Mucosa of stomach (tissue), 1 donor: ENCODE measurements around the gene ADGRD1.

Experiments
- H3K27me3 ChIP-seq: one replicate; pipeline ENCODE4 v1.7.0; 2013; ENCODE audit warnings: mild to moderate bottlenecking, low read length; ENCODE audit not compliant: control insufficient read depth, insufficient read depth
- H3K36me3 ChIP-seq: one replicate; pipeline ENCODE4 v1.7.0; 2013; ENCODE audit warnings: low read length; ENCODE audit not compliant: control insufficient read depth, insufficient read depth
- H3K4me1 ChIP-seq: one replicate; pipeline ENCODE4 v1.7.0; 2013; ENCODE audit warnings: mild to moderate bottlenecking, low read length; ENCODE audit not compliant: control insufficient read depth, insufficient read depth
- H3K4me3 ChIP-seq: one replicate; pipeline ENCODE4 v1.7.0; 2013; ENCODE audit warnings: low read length
- H3K9ac ChIP-seq: one replicate; pipeline ENCODE4 v1.7.0; 2013; ENCODE audit warnings: mild to moderate bottlenecking, low read length, moderate library complexity
- H3K9me3 ChIP-seq: one replicate; pipeline ENCODE4 v1.7.0; 2013; ENCODE audit warnings: mild to moderate bottlenecking, low read length, moderate library complexity; ENCODE audit not compliant: control insufficient read depth
- donor health status: Pancreatic carcinoma.

Gene ADGRD1

DNA sequence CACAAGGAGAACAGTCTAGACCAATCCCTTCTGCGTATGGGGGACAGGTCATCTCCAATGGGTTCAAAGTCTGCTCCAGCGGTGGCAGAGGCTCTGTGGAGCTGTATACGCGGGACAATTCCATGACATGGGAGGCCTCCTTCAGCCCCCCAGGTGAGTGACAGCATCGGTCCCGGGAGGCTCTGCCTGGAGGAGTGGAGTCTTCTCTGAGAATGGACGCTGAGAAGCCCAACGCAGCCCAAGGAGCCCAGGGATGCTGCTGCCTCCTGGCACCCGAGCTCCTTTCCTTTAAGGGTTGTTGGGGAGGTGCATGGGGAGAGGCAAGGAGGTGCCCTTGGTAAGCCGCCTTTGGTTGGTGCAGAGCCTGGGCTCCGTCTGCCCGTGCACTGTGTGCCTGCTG lies 28.2 kb downstream of the ADGRD1 start:
- no peak overlapping the region for H3K4me3 ChIP-seq
- no peaks in the 10 kb centered on the region for H3K9me3 ChIP-seq
- no peak overlapping the region for H3K9ac ChIP-seq
- H3K27me3 ChIP-seq: no peaks in the 10 kb centered on the region
- no peaks in the 10 kb centered on the region for H3K36me3 ChIP-seq
- H3K4me1 ChIP-seq: no peaks in the 10 kb centered on the region

DNA sequence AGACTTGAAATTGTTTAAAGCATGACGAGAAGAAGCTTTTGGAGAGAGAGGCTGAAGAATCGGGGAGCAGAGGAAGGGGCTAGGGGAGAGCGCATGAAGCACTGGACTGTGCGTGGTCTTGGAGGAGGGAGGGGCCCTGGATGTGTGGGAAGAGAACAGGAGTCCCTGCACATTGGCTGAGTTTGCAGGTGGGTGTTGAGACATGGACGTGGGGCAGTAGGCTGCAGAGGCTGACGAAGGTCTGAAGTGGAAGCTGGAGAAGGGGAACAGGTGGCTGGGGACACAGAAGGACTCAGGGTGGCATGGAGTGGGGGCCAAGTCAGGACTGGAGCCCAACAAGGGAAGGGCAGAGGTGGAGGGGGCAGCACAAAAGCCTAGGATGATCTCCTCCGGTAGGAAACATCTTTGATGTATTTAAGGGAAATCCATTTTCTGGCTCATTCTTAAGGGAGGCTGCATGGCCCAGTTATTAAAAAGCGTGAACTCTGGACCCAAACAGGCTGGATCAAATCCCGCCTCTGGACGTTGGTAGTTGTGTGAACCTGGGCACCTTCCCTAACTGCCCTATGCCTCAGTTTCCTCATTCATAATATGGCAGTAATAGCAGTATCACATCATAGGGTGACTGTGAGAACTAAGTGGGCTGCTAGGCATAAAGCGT lies 29.0 kb downstream of the ADGRD1 start:
- Histone ChIP-seq H3K9ac (no peak overlapping the region), H3K27me3 (no peaks in the 10 kb centered on the region), H3K36me3 (no peaks in the 10 kb centered on the region), H3K4me1 (no peaks in the 10 kb centered on the region), H3K9me3 (no peaks in the 10 kb centered on the region), H3K4me3 (no peak overlapping the region)

DNA sequence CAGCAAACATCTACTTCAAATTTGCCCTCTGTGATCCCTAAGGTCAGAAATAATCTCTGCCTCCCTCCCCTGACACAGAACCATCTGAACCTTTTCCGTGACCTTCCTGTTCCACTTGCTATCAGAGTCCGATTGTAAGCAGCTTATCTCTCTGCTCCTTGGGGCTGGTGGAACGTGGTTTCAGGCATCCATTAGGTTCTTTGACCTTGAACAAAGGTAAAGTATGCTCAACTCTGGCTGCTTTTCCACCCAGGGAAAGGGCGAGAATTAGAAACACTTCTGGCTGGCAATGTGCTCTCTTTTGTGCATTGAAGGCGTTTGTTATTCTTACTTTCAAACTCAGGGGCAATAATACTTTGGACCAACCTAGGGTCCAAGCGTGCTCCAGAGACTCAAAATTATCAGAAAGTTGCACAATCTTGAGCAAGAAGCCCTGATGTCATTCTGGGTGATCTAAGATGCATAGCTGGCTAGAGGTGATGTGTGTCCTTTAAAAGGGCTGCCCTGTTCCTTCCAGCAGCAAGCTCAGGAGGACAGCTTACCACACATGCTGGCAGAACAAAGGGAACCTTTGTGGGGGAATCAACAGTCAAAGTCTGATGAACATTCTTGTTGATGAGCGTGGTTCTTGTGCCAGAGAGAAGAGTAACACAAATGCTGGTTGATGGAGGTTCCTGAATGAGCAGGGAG lies 29.8 kb downstream of the ADGRD1 start:
- Histone ChIP-seq H3K9ac (no peak overlapping the region), H3K4me1 (no peaks in the 10 kb centered on the region), H3K4me3 (no peak overlapping the region), H3K36me3 (no peaks in the 10 kb centered on the region), H3K9me3 (no peaks in the 10 kb centered on the region), H3K27me3 (no peaks in the 10 kb centered on the region)

DNA sequence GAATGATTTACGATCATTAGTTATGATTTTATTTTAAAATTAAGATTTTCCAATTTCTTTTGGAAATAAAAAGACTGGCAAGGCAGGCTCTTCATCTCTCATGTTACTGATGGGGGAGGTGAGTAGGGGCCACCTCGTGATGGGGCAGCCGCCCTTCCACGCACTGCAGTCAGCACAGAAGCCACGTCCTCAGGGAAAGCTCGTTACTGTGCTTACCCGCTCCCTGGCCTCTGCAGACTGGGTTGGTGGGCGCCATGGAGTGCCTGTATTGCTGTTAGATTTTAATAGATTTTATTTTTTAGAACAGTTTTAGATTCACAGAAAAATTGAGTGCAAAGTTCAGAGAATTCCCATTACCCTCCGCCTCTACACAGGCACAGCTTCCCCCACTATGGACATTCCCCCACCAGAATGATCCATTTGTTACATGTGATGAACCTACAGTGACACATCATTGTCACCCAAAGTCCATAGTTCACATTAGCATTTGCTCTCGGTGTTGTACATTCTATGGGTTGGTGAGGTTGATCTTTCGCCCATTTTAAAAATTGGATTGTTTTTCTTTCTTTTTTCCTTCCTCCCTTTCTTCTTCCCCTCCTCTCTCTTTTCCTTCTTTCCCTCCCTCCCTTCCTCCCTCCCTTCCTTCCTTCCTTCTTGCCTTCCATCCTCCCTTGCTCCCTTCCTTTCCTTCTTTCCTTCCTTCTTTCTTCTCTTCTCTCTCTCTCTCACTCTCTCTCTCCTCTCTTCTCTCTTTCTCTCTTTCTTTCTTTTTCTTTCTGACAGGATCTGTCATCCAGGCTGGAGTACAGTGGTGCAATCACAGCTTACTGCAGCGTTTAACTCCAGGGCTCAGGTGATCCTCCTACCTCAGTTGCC lies 30.7 kb downstream of the ADGRD1 start:
- Histone ChIP-seq H3K4me3 (no peak overlapping the region), H3K36me3 (no peaks in the 10 kb centered on the region), H3K4me1 (no peaks in the 10 kb centered on the region), H3K27me3 (no peaks in the 10 kb centered on the region), H3K9ac (no peak overlapping the region), H3K9me3 (no peaks in the 10 kb centered on the region)

DNA sequence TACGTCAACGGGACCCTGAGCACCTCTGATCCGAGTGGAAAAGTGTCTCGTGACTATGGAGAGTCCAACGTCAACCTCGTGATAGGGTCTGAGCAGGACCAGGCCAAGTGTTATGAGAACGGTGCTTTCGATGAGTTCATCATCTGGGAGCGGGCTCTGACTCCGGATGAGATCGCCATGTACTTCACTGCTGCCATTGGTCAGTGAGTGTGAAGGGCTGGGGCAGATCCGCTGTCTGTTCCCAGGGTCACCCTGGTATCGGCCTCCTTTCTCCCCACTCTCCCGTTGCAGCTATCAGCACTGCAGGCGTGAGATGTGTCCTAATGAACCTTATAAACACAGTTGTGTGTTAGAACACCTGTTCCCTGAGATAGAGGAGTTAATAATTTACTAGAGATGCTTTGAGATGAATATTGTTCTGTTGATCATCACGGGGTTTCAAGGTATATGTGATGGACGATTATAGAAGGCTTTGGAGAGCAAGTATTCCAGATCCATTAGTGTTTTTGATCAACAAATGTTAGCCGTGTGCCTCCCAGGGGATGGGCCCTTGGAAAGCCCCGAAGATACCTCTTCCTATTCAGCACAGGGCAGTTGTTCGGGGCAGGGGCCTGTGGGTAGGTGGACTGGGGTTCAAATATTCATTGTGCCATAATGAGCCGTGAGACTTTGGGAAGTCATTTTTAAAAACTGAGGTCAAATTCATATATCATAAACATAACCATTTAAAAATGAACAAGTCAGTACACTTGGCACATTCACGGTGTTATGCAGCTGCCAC lies 33.6 kb downstream of the ADGRD1 start:
- no peaks in the 10 kb centered on the region for H3K4me1 ChIP-seq
- H3K9me3 ChIP-seq: no peaks in the 10 kb centered on the region
- no peaks in the 10 kb centered on the region for H3K36me3 ChIP-seq
- no peak overlapping the region for H3K9ac ChIP-seq
- H3K27me3 ChIP-seq: no peaks in the 10 kb centered on the region
- no peak overlapping the region for H3K4me3 ChIP-seq

DNA sequence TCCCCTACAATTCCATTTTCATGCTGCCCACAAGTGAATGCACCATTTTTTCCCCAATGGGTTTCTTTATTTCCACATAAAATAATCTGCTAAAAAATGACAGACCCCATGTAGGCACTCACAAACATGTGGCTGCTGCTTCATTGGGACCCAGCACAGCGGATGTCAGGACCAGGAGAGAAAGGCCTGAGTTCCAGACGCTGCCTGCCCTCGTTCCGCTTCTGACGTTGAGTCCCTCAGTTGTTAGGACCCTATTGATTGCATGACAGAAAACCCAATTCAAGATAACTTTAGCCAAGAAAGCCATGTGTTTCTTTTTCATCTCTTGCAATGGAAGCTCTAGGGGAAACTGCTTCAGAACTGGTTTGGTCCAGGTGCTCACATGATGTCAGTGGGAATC lies 34.6 kb downstream of the ADGRD1 start:
- H3K9ac ChIP-seq: no peak overlapping the region

DNA sequence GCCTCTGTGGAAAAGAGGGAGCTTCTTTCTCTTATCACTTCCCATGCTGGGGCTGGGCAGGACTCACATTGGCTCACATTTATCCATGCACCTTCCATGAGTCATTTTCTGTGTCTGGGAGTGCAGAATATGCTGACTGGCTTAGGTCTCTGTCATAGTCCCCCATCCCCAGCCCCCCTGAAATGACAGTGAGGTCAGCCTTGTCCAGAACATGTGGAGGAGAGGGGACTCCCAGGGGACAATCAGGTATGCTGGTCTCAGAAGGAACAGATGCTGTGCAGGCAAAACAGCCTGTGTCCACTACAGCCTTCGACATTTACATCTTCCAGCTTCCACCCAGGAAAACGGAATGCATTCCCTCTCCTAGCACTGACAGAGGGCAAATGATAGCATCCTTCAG lies 35.0 kb downstream of the ADGRD1 start:
- Histone ChIP-seq H3K4me1 (no peaks in the 10 kb centered on the region), H3K9me3 (no peaks in the 10 kb centered on the region), H3K27me3 (no peaks in the 10 kb centered on the region), H3K36me3 (no peaks in the 10 kb centered on the region), H3K9ac (no peak overlapping the region), H3K4me3 (no peak overlapping the region)

More for the DNA sequence above, 34.6 kb downstream of the ADGRD1 start:
- Histone ChIP-seq H3K36me3 (no peaks in the 10 kb centered on the region), H3K4me1 (no peaks in the 10 kb centered on the region), H3K27me3 (no peaks in the 10 kb centered on the region), H3K4me3 (no peak overlapping the region), H3K9me3 (no peaks in the 10 kb centered on the region)

DNA sequence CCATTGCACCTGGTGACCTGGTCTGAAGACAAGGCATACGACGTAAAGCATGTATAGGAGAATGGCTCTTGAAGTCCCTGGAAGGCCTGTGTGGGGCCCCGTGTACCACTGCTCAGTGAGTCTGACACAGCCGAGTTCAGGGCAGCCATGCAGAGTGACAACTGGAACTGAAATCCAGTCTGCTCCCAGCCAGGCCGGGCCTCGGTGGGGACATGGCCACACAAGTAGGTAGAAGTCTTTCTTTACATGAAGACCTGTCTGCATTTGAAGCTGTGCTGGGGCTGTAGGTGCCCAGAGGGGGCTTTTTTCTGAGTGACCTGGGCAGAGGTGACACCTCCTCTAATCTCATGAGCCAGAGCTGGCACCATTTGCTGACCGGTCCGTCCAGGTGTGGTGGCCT lies 35.7 kb downstream of the ADGRD1 start:
- no peaks in the 10 kb centered on the region for H3K4me1 ChIP-seq
- no peak overlapping the region for H3K9ac ChIP-seq
- H3K9me3 ChIP-seq: no peaks in the 10 kb centered on the region
- H3K36me3 ChIP-seq: no peaks in the 10 kb centered on the region
- H3K4me3 ChIP-seq: no peak overlapping the region
- H3K27me3 ChIP-seq: no peaks in the 10 kb centered on the region

DNA sequence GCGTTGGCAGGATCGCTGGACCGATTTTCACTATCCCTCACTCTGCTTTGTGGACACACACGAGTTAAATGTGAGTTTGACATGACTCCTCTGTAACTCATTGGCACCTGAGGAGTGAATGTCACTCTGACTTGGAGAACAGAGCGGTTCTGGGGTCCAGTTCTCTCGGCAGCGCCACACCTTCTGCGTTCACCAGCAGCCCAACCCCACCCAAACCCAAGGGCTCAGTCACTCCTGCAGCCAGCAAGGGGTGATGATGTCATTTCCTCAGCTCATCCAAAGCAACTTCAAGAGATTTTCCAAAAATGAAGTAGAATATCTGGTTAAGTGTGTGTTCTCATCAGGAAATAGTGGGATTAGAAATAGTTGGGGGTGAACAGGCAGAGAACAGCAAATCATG lies 36.3 kb downstream of the ADGRD1 start:
- H3K9ac ChIP-seq: no peak overlapping the region
- no peaks in the 10 kb centered on the region for H3K36me3 ChIP-seq
- H3K9me3 ChIP-seq: no peaks in the 10 kb centered on the region
- H3K27me3 ChIP-seq: no peaks in the 10 kb centered on the region
- no peaks in the 10 kb centered on the region for H3K4me1 ChIP-seq
- no peak overlapping the region for H3K4me3 ChIP-seq

DNA sequence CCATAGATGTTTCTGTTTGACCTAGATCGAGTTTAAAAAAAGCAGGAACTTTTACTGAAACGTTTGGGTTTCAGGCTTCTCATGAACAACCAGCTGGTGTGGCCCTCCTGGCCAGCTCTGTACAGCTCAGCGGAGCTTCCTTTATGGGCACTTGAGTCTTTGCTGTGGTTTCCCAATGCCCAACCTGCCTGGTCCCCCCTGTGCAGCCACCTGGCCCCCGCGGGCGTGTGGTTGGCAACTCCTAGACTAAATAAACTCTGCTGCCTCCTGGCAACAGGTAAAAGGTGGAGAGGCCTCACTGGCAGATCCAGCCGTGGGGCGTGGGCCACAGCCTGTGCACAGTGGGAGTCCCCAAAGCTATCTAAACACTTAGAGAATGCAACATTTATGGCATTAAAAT lies 38.7 kb downstream of the ADGRD1 start:
- no peaks in the 10 kb centered on the region for H3K27me3 ChIP-seq
- no peak overlapping the region for H3K4me3 ChIP-seq
- no peaks in the 10 kb centered on the region for H3K4me1 ChIP-seq
- no peaks in the 10 kb centered on the region for H3K9me3 ChIP-seq
- H3K36me3 ChIP-seq: no peaks in the 10 kb centered on the region
- H3K9ac ChIP-seq: no peak overlapping the region

DNA sequence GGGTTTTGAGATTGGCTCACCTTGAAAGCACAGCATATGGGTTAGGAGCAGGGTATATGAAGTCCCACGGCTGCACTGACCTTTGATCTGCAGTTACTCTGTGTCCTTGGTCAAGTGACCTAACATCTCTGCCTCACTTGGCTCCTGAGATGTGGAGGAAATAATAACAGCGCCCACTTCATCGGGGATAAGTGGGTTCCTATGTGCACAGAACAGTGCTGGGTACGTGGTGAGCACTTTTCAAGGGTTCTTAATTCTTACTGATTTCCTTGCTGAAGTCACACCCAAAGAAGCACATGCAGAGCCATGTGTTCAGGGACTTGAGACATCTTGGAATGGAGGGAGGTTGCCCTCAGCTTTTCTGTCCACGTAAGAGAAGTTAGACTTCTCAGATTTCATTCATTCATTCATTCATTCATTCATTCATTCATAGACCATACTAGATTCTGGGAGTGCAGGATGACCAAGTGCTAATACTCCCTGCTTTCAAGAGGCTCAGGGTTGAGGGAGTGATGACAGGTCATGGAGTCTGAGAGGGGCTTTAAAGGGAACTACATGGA lies 39.4 kb downstream of the ADGRD1 start:
- Histone ChIP-seq H3K9me3 (no peaks in the 10 kb centered on the region), H3K9ac (no peak overlapping the region), H3K4me1 (no peaks in the 10 kb centered on the region), H3K4me3 (no peak overlapping the region), H3K36me3 (no peaks in the 10 kb centered on the region), H3K27me3 (no peaks in the 10 kb centered on the region)
